Measurements from ENCODE around the gene PGAP3. TPM values are rescaled to one million over a fixed set of nuclear protein-coding genes. Genes with fewer than 3 reads are reported as not detected.

The PGAP3 gene
- total RNA-seq, 6 donors from 2014 or later: 15.2 to 64.0 (median 27.9) TPM

- H3K4me1 ChIP-seq: peaks cover 7 to 30% (median 16%) of the 10 kb centered on the region in 4 donors
- ATAC-seq (ENCODE audit: low FRiP score in 2 of 2) (no peak), DNase-seq (no peak)
- H3K27me3 ChIP-seq: no peaks in the 10 kb centered on the region
- no peak overlapping the region for H3K4me3 ChIP-seq
- H3K9me3 ChIP-seq: no peaks in the 10 kb centered on the region
- H3K36me3 ChIP-seq: no peaks in the 10 kb centered on the region
- H3K27ac ChIP-seq: no peak overlapping the region
- no peak for TF ChIP-seq CTCF (IDR thresholded peaks at IDR 0.05)
- no peak for TF ChIP-seq POLR2A (IDR thresholded peaks at IDR 0.05)
- no peak for TF ChIP-seq POLR2AphosphoS5 (IDR thresholded peaks at IDR 0.05)
- no peak for TF ChIP-seq EP300 (IDR thresholded peaks at IDR 0.05)
- 90 to 97% methylated on average over 5 of the region's 5 CpGs for WGBS, 2 donors
Observed at GRCh38 chr17:39697961-39698360, 10.1 kb upstream of the PGAP3 start.

- Histone ChIP-seq H3K27ac (no peak overlapping the region), H3K36me3 (no peaks in the 10 kb centered on the region), H3K4me3 (no peak overlapping the region), H3K27me3 (no peaks in the 10 kb centered on the region), H3K4me1 (peaks cover 2 to 18% (median 10%) of the 10 kb centered on the region in 4 donors), H3K9me3 (no peaks in the 10 kb centered on the region)
- DNase-seq: no peak
- ATAC-seq (ENCODE audit: low FRiP score in 2 of 2): no peak
- TF ChIP-seq CTCF (IDR thresholded peaks at IDR 0.05) (no peak), POLR2A (IDR thresholded peaks at IDR 0.05) (no peak)
- WGBS, 2 donors: 94 to 100% methylated on average over 4 to 6 of the region's 6 CpGs
Observed at GRCh38 chr17:39696731-39697130, 8.9 kb upstream of the PGAP3 start.

DNA sequence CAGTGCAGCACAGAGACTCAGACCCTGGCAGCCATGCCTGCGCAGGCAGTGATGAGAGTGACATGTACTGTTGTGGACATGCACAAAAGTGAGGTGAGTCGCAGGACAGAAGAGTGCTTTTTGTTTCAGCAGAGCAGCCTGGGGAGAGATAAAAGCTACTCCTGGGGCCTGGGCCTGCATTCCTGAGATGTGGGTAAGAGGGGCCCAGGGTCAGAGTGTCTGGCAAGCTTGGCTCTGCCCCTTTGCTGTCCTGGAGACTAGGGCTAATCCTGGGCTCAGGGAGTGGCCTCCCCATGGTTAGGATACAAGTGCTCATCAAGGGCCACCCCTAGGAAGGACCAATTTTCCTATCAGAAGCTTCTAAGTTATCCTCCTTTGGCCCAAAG lies 7.2 kb upstream of the PGAP3 start:
- Histone ChIP-seq H3K27me3 (no peaks in the 10 kb centered on the region), H3K4me1 (peaks cover 0 to 5% (median under 1%) of the 10 kb centered on the region in 4 donors), H3K9me3 (no peaks in the 10 kb centered on the region), H3K36me3 (no peaks in the 10 kb centered on the region), H3K27ac (no peak overlapping the region), H3K4me3 (no peak overlapping the region)
- ATAC-seq (ENCODE audit: low FRiP score in 2 of 2): no peak
- no peak for DNase-seq
- WGBS, 2 donors: 92 to 96% methylated on average over 2 of the region's 2 CpGs
- TF ChIP-seq CTCF (IDR thresholded peaks at IDR 0.05) (no peak), EP300 (IDR thresholded peaks at IDR 0.05) (no peak), POLR2AphosphoS5 (IDR thresholded peaks at IDR 0.05) (no peak), POLR2A (IDR thresholded peaks at IDR 0.05) (no peak)

GRCh38 chr17:39694593-39694992 lies 6.7 kb upstream of the PGAP3 start:
- no peak for ATAC-seq (ENCODE audit: low FRiP score in 2 of 2)
- H3K4me3 ChIP-seq: no peak overlapping the region
- H3K9me3 ChIP-seq: no peaks in the 10 kb centered on the region
- 83 to 91% methylated on average over 5 of the region's 5 CpGs for WGBS, 2 donors
- peaks cover 0 to 4% (median 0%) of the 10 kb centered on the region in 4 donors for H3K4me1 ChIP-seq
- no peak for TF ChIP-seq POLR2AphosphoS5 (IDR thresholded peaks at IDR 0.05)
- TF ChIP-seq POLR2A (IDR thresholded peaks at IDR 0.05): no peak
- TF ChIP-seq EP300 (IDR thresholded peaks at IDR 0.05): no peak
- no peak for TF ChIP-seq CTCF (IDR thresholded peaks at IDR 0.05)
- no peaks in the 10 kb centered on the region for H3K27me3 ChIP-seq
- H3K27ac ChIP-seq: no peak overlapping the region
- no peak for DNase-seq
- no peaks in the 10 kb centered on the region for H3K36me3 ChIP-seq

DNA sequence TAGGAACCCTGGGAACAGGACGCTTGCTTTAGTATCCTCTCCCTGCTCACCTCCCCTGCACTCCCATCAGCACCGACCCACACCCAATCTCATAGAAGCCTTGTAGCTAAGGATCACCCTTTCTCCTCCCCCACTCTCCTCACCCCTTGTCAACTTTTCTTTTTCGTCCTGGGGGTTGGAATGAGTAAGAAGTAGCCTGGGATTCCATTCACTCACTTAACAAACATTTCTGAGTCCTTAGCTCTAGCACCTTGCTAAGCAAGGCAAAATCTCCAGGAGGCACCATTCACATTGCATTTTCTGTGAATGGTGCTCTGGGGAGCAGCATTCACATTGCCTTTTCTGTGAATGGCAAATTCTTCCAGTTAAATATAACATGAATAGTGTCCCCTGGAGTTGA lies 1.1 kb upstream of the PGAP3 start:
- ATAC-seq (ENCODE audit: low FRiP score in 2 of 2) (no peak), DNase-seq (no peak)
- H3K4me3 ChIP-seq: peak overlapping the region in 2 of 4 donors; percentile 81 to 86
- H3K4me1 ChIP-seq: peaks cover 8 to 18% (median 16%) of the 10 kb centered on the region in 4 donors
- no peaks in the 10 kb centered on the region for H3K9me3 ChIP-seq
- 39 to 58% methylated on average over 3 of the region's 3 CpGs for WGBS, 2 donors
- no peak overlapping the region for H3K27ac ChIP-seq
- TF ChIP-seq CTCF (IDR thresholded peaks at IDR 0.05) (no peak), POLR2A (IDR thresholded peaks at IDR 0.05) (no peak), EP300 (IDR thresholded peaks at IDR 0.05) (no peak), POLR2AphosphoS5 (IDR thresholded peaks at IDR 0.05) (no peak)
- no peaks in the 10 kb centered on the region for H3K27me3 ChIP-seq
- H3K36me3 ChIP-seq: peaks cover 0 to 10% (median 2%) of the 10 kb centered on the region in 4 donors

Data from upper lobe of left lung (tissue), 6 donors.